Ishikawa (cell line): ENCODE data around the gene DIAPH2.

ENCODE experiments used
- CEBPB ChIP-seq: IDR thresholded peaks from 2 replicates; pipeline ENCODE4 v1.6.1; 2012
- CREB1 ChIP-seq: IDR thresholded peaks from 2 replicates; pipeline ENCODE4 v1.6.1; 2012; ENCODE audit warnings: low read depth
- EGR1 ChIP-seq: IDR thresholded peaks from 2 replicates; pipeline ENCODE4 v1.6.1; 2012
- EP300 ChIP-seq: IDR thresholded peaks from 2 replicates; pipeline ENCODE4 v1.6.1; 2012; ENCODE audit warnings: borderline replicate concordance
- FOXM1 ChIP-seq: IDR thresholded peaks from 2 replicates; pipeline ENCODE4 v1.6.1; 2012; ENCODE audit warnings: low read depth, borderline replicate concordance
- NFIC ChIP-seq: IDR thresholded peaks from 2 replicates; pipeline ENCODE4 v1.6.1; 2012
- RAD21 ChIP-seq: IDR thresholded peaks from 2 replicates; pipeline ENCODE4 v1.6.1; 2012; ENCODE audit warnings: low read depth
- REST ChIP-seq: IDR thresholded peaks from 2 replicates; pipeline ENCODE4 v1.6.1; 2012; ENCODE audit warnings: low read depth, mild to moderate bottlenecking
- TAF1 ChIP-seq: IDR thresholded peaks from 2 replicates; pipeline ENCODE4 v1.6.1; 2012; ENCODE audit warnings: low read depth, mild to moderate bottlenecking
- TCF12 ChIP-seq: IDR thresholded peaks from 2 replicates; pipeline ENCODE4 v1.6.1; 2012; ENCODE audit warnings: low read depth
- TEAD4 ChIP-seq: IDR thresholded peaks from 2 replicates; pipeline ENCODE4 v1.6.1; 2012
- YY1 ChIP-seq: IDR thresholded peaks from 2 replicates; pipeline ENCODE4 v1.6.1; 2012; ENCODE audit warnings: low read depth
- ZBTB7A ChIP-seq: IDR thresholded peaks from 2 replicates; pipeline ENCODE4 v1.6.1; 2012; ENCODE audit warnings: low read depth
- TF ChIP-seq, protein P1 (sequence below): IDR thresholded peaks from 2 replicates; pipeline ENCODE4 v1.6.1; 2012
- TF ChIP-seq, protein P2 (sequence below): IDR thresholded peaks from 2 replicates; pipeline ENCODE4 v1.6.1; 2012

DIAPH2 gene

DNA sequence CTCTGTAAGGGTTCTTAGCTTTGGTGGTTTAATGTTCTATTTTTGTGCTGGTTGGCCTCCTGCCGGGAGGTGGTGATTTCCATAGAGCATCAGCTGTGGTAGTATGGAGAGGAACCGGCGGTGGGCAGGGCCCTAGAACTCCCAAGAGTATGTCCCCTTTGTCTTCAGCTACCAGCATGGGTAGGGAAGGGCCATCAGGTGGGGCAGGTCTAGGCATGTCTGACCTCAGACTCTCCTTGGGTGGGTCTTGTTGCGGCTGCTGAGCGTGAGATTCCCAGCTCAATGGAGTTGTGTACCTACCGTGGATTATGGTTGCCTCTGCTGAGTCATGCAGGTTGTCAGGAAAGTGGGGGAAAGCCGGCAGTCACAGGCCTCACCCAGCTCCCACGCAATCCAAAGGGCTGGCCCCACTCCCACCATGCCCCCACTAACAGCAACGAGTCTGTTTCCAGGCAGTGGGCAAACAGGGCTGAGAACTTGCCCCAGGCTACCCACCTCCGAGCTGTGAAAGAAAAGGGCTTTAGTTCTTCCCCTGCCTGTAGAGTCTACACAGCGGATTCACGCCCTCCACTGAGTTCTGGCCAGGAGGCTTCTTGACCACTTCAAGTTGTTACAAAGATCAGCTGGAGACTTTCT lies 434.9 kb downstream of the DIAPH2 start:
- TF ChIP-seq TEAD4, result no peak

GRCh38 chrX:97123001-97123400 lies 438.4 kb downstream of the DIAPH2 start:
- no peak for TF ChIP-seq RAD21
- no peak for TF ChIP-seq EGR1
- no peak for TF ChIP-seq TEAD4

- TF ChIP-seq CREB1, result no peak
- TF ChIP-seq REST, result no peak
- TF ChIP-seq RAD21, result no peak
- no peak for TF ChIP-seq ZBTB7A
- no peak for TF ChIP-seq EGR1
- TF ChIP-seq YY1, result no peak
- no peak for TF ChIP-seq CEBPB
- TF ChIP-seq EP300, result no peak
- TF ChIP-seq TCF12, result no peak
- TF ChIP-seq, protein P1, sequence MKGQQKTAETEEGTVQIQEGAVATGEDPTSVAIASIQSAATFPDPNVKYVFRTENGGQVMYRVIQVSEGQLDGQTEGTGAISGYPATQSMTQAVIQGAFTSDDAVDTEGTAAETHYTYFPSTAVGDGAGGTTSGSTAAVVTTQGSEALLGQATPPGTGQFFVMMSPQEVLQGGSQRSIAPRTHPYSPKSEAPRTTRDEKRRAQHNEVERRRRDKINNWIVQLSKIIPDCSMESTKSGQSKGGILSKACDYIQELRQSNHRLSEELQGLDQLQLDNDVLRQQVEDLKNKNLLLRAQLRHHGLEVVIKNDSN, result no peak
- no peak for TF ChIP-seq TAF1
- TF ChIP-seq, protein P2, sequence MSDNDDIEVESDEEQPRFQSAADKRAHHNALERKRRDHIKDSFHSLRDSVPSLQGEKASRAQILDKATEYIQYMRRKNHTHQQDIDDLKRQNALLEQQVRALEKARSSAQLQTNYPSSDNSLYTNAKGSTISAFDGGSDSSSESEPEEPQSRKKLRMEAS, result no peak
- TF ChIP-seq NFIC, result no peak
- TF ChIP-seq TEAD4, result no peak
- no peak for TF ChIP-seq FOXM1
Observed at GRCh38 chrX:97126020-97126419, 441.4 kb downstream of the DIAPH2 start.

- TF ChIP-seq TAF1 (no peak), TCF12 (no peak), RAD21 (no peak), TEAD4 (no peak), NFIC (no peak), EGR1 (no peak), CREB1 (no peak), FOXM1 (no peak), REST (no peak)
- TF ChIP-seq, protein P1, result no peak
- TF ChIP-seq, protein P2, result no peak
Observed at GRCh38 chrX:97132664-97133415, 448.2 kb downstream of the DIAPH2 start.

GRCh38 chrX:97145934-97146333 lies 461.3 kb downstream of the DIAPH2 start:
- no peak for TF ChIP-seq YY1
- TF ChIP-seq FOXM1, result no peak
- TF ChIP-seq TEAD4, result no peak
- TF ChIP-seq RAD21, result no peak
- no peak for TF ChIP-seq TCF12
- TF ChIP-seq CEBPB, result no peak
- TF ChIP-seq CREB1, result no peak
- TF ChIP-seq EP300, result no peak
- TF ChIP-seq NFIC, result no peak
- TF ChIP-seq, protein P1, result no peak
- TF ChIP-seq, protein P2, result no peak
- no peak for TF ChIP-seq TAF1
- TF ChIP-seq ZBTB7A, result no peak
